ENCODE measurements around the gene TMCO4. TPM values are rescaled to one million over a fixed set of nuclear protein-coding genes. Genes with fewer than 3 reads are reported as not detected.

TMCO4 gene
- total RNA-seq, 1 donor from 2014 or later: 1.8 TPM

DNA sequence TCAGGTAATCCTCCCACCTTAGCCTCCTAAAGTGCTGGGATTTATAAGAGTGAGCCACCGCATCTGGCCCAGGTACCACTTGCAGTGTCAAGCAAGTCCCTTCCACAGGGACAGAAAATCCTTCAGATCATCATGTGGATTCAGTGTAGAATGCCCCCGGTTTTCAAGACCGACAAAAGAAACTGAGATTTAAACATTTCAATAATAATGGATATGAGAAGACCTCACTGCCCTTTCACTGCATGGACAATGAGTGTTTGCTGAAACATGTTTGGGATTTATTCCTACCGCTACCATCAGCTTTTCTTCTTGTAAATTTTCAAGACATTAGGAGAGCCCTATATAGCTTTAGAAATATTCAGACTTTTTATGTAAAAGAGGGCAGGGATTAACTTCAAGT is 93.6 kb downstream of the TMCO4 start:
- H3K4me3 Mint-ChIP-seq (ENCODE audit: unreplicated experiment): no peak overlapping the region
- H4K20me1 ChIP-seq (ENCODE audit: insufficient read depth, low read length): no peaks in the 10 kb centered on the region
- DNase-seq (ENCODE audit: low read depth) (no peak), FAIRE-seq (no peak)
- no peaks in the 10 kb centered on the region for H3K79me2 ChIP-seq (ENCODE audit: insufficient read depth, low read length)
- H3K4me1 ChIP-seq (ENCODE audit: insufficient read depth, low read length): no peaks in the 10 kb centered on the region
- no peaks in the 10 kb centered on the region for H3K9me3 ChIP-seq (ENCODE audit: insufficient read depth, low read depth, low read length)
- no peak overlapping the region for H3K4me3 ChIP-seq (ENCODE audit: insufficient read depth, low read depth, low read length)
- no peaks in the 10 kb centered on the region for H3K36me3 Mint-ChIP-seq (ENCODE audit: low read depth, unreplicated experiment)
- H2AFZ ChIP-seq (ENCODE audit: low read depth, low read length): no peak overlapping the region
- no peak overlapping the region for H3K27ac Mint-ChIP-seq (ENCODE audit: unreplicated experiment)
- H3K27me3 Mint-ChIP-seq (ENCODE audit: low read depth, unreplicated experiment): peaks cover 16% of the 10 kb centered on the region
- no peaks in the 10 kb centered on the region for H3K36me3 ChIP-seq (ENCODE audit: insufficient read depth, low read length)
- no peak overlapping the region for H3K9ac ChIP-seq (ENCODE audit: low read length)
- H3K4me1 Mint-ChIP-seq (ENCODE audit: low read depth, unreplicated experiment): no peaks in the 10 kb centered on the region
- H3K27me3 ChIP-seq (ENCODE audit: insufficient read depth, low read length): no peaks in the 10 kb centered on the region
- TF ChIP-seq, protein P1, sequence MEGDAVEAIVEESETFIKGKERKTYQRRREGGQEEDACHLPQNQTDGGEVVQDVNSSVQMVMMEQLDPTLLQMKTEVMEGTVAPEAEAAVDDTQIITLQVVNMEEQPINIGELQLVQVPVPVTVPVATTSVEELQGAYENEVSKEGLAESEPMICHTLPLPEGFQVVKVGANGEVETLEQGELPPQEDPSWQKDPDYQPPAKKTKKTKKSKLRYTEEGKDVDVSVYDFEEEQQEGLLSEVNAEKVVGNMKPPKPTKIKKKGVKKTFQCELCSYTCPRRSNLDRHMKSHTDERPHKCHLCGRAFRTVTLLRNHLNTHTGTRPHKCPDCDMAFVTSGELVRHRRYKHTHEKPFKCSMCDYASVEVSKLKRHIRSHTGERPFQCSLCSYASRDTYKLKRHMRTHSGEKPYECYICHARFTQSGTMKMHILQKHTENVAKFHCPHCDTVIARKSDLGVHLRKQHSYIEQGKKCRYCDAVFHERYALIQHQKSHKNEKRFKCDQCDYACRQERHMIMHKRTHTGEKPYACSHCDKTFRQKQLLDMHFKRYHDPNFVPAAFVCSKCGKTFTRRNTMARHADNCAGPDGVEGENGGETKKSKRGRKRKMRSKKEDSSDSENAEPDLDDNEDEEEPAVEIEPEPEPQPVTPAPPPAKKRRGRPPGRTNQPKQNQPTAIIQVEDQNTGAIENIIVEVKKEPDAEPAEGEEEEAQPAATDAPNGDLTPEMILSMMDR (IDR thresholded peaks at IDR 0.05; ENCODE audit: insufficient read depth, low read depth, low read length): no peak
- TF ChIP-seq EZH2 (IDR thresholded peaks at IDR 0.05; ENCODE audit: insufficient read depth, low read length): no peak
- no peak overlapping the region for H3K27ac ChIP-seq (ENCODE audit: low read depth, low read length)
- no peaks in the 10 kb centered on the region for H3K9me3 Mint-ChIP-seq (ENCODE audit: unreplicated experiment)
- no peak overlapping the region for H3K4me2 ChIP-seq (ENCODE audit: low read length)

DNA sequence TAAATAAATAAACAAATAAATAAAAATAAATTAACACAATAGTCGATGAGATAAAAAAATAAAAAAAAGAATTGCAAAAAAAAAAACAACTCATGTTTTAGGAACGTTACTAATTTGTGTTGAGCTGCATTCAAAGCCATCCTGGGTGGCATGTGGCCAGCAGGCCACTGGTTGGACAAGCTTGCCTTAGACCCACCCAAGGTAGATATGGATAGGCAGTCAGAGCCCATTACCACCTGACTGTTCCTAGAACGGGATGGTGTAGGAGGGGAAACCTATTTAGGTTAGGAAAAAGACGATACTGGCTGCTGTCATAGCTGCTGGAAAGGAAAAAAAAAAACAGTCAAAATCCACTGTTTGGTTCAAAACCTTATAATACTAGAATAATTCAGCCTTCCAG is 94.3 kb downstream of the TMCO4 start:
- Mint-ChIP-seq H3K9me3 (ENCODE audit: unreplicated experiment) (no peaks in the 10 kb centered on the region), H3K4me3 (ENCODE audit: unreplicated experiment) (no peak overlapping the region), H3K4me1 (ENCODE audit: low read depth, unreplicated experiment) (no peaks in the 10 kb centered on the region), H3K36me3 (ENCODE audit: low read depth, unreplicated experiment) (no peaks in the 10 kb centered on the region), H3K27ac (ENCODE audit: unreplicated experiment) (no peak overlapping the region), H3K27me3 (ENCODE audit: low read depth, unreplicated experiment) (peaks cover 13% of the 10 kb centered on the region)
- H3K36me3 ChIP-seq (ENCODE audit: insufficient read depth, low read length): no peaks in the 10 kb centered on the region
- FAIRE-seq: no peak
- no peaks in the 10 kb centered on the region for H3K9me3 ChIP-seq (ENCODE audit: insufficient read depth, low read depth, low read length)
- H3K79me2 ChIP-seq (ENCODE audit: insufficient read depth, low read length): no peaks in the 10 kb centered on the region
- H3K27ac ChIP-seq (ENCODE audit: low read depth, low read length): no peak overlapping the region
- no peak overlapping the region for H3K4me3 ChIP-seq (ENCODE audit: insufficient read depth, low read depth, low read length)
- H3K27me3 ChIP-seq (ENCODE audit: insufficient read depth, low read length): no peaks in the 10 kb centered on the region
- no peak overlapping the region for H3K9ac ChIP-seq (ENCODE audit: low read length)
- TF ChIP-seq EZH2 (IDR thresholded peaks at IDR 0.05; ENCODE audit: insufficient read depth, low read length): no peak
- TF ChIP-seq, protein P1 (IDR thresholded peaks at IDR 0.05; ENCODE audit: insufficient read depth, low read depth, low read length): no peak
- H2AFZ ChIP-seq (ENCODE audit: low read depth, low read length): no peak overlapping the region
- DNase-seq (ENCODE audit: low read depth): no peak
- H3K4me1 ChIP-seq (ENCODE audit: insufficient read depth, low read length): no peaks in the 10 kb centered on the region
- no peaks in the 10 kb centered on the region for H4K20me1 ChIP-seq (ENCODE audit: insufficient read depth, low read length)
- H3K4me2 ChIP-seq (ENCODE audit: low read length): no peak overlapping the region

DNA sequence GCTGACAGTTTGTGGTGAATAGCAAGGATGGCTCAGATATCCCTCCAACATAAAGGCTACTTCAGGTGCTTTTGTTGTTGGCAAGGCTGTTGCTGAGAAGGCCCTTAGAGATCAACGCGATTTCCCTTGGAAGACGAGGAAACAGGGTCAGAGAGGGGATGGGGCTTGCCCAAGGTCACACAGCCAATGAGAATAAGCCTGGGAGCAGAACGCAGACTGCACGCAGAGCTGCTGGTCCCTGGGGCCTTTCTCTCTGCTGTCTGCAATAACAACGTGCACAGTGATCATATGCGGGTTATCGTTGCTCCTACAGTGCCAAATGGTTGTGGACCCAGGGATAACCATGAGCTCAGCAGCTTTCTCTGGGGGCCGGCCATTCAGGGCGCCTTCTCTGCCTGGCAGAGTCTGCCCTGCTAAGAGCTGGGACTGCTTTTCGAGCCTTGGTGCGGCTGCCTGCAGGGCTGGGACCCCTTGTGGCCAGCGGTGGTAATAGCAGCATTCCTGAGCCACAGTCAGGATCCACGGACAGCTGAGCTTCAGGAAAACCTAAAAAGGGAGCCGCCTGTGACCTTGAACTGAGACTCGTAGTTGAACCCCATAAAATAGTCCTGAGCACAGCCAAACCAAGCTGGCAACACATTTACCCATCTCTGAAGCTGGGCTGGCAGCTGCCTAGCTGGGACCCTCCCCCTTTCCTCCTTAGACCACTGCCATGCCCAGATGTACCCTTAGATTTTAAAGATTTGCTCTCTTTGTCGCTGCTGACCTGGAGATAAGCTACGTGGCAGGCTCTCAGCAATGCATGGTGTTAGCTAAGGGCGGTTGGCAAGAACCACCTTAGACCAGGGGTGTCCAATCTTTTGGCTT is 95.2 kb downstream of the TMCO4 start:
- Mint-ChIP-seq H3K4me3 (ENCODE audit: unreplicated experiment) (peak overlapping the region; percentile 34), H3K4me1 (ENCODE audit: low read depth, unreplicated experiment) (no peaks in the 10 kb centered on the region), H3K9me3 (ENCODE audit: unreplicated experiment) (no peaks in the 10 kb centered on the region), H3K27ac (ENCODE audit: unreplicated experiment) (no peak overlapping the region), H3K36me3 (ENCODE audit: low read depth, unreplicated experiment) (no peaks in the 10 kb centered on the region), H3K27me3 (ENCODE audit: low read depth, unreplicated experiment) (peaks cover 16% of the 10 kb centered on the region)
- H2AFZ ChIP-seq (ENCODE audit: low read depth, low read length): peak overlapping the region; percentile 36
- no peaks in the 10 kb centered on the region for H3K9me3 ChIP-seq (ENCODE audit: insufficient read depth, low read depth, low read length)
- peak; percentile 13 for FAIRE-seq
- peak; percentile 37 for DNase-seq (ENCODE audit: low read depth)
- no peak overlapping the region for H3K27ac ChIP-seq (ENCODE audit: low read depth, low read length)
- H3K4me2 ChIP-seq (ENCODE audit: low read length): peak overlapping the region; percentile 57
- no peak overlapping the region for H3K4me3 ChIP-seq (ENCODE audit: insufficient read depth, low read depth, low read length)
- no peak for TF ChIP-seq EZH2 (IDR thresholded peaks at IDR 0.05; ENCODE audit: insufficient read depth, low read length)
- TF ChIP-seq, protein P1 (IDR thresholded peaks at IDR 0.05; ENCODE audit: insufficient read depth, low read depth, low read length): peak; percentile 84
- no peak overlapping the region for H3K9ac ChIP-seq (ENCODE audit: low read length)
- H3K4me1 ChIP-seq (ENCODE audit: insufficient read depth, low read length): no peaks in the 10 kb centered on the region
- no peaks in the 10 kb centered on the region for H3K36me3 ChIP-seq (ENCODE audit: insufficient read depth, low read length)
- no peaks in the 10 kb centered on the region for H3K27me3 ChIP-seq (ENCODE audit: insufficient read depth, low read length)
- no peaks in the 10 kb centered on the region for H3K79me2 ChIP-seq (ENCODE audit: insufficient read depth, low read length)
- H4K20me1 ChIP-seq (ENCODE audit: insufficient read depth, low read length): no peaks in the 10 kb centered on the region
